HG03457 (cell line): ENCODE data around the gene TSHB.
"Not testable (repeated sequence)": the region's sequence is repeated elsewhere in the genome, so short reads cannot be mapped to it uniquely, and the experiment has no call there.

Experiments used
- ATAC-seq: cut with Tn5 transposase; IDR thresholded peaks from one replicate; pipeline ENCODE4 v1.9.1; 2021; ENCODE audit warnings: moderate number of reproducible peaks; ENCODE audit not compliant: unreplicated experiment

Gene TSHB

GRCh38 chr1:115029526-115029925 lies at the start of gene TSHB:
TSHB (plus strand) TSS chr1:115029826; CDS start chr1:115033363, 3,537 bp downstream.
- ATAC-seq: no peak

GRCh38 chr1:114982251-114982650 lies 47.4 kb upstream of the TSHB start:
- no peak for ATAC-seq

- ATAC-seq: no peak
Measured at GRCh38 chr1:114986286-114986685, 43.3 kb upstream of the TSHB start.

GRCh38 chr1:114988095-114988494 lies 41.5 kb upstream of the TSHB start:
- no peak for ATAC-seq

- no peak for ATAC-seq
Measured at GRCh38 chr1:114997510-114998289, 31.9 kb upstream of the TSHB start.

- ATAC-seq: no peak
Measured at GRCh38 chr1:115006191-115006590, 23.4 kb upstream of the TSHB start.

- no peak for ATAC-seq
Measured at GRCh38 chr1:115012006-115012405, 17.6 kb upstream of the TSHB start.

GRCh38 chr1:115012434-115012833 lies 17.2 kb upstream of the TSHB start:
- ATAC-seq: no peak

GRCh38 chr1:115013792-115014191 lies 15.8 kb upstream of the TSHB start:
- ATAC-seq: no peak

GRCh38 chr1:115019549-115019948 lies 10.1 kb upstream of the TSHB start:
- ATAC-seq: not testable (repeated sequence)

- no peak for ATAC-seq
Measured at GRCh38 chr1:115021145-115021544, 8.5 kb upstream of the TSHB start.

- no peak for ATAC-seq
Measured at GRCh38 chr1:115023593-115023992, 6.0 kb upstream of the TSHB start.

GRCh38 chr1:115031595-115031994 lies 2.0 kb downstream of the TSHB start:
- ATAC-seq: no peak

GRCh38 chr1:115035652-115036051 lies 6.0 kb downstream of the TSHB start:
- no peak for ATAC-seq

- no peak for ATAC-seq
Measured at GRCh38 chr1:115036814-115037507, 7.3 kb downstream of the TSHB start.

- ATAC-seq: no peak
Measured at GRCh38 chr1:115040501-115040900, 10.9 kb downstream of the TSHB start.

- ATAC-seq: no peak
Measured at GRCh38 chr1:115041654-115042053, 12.0 kb downstream of the TSHB start.

- ATAC-seq: no peak
Measured at GRCh38 chr1:115046751-115047150, 17.1 kb downstream of the TSHB start.

- no peak for ATAC-seq
Measured at GRCh38 chr1:115051850-115052249, 22.2 kb downstream of the TSHB start.

- ATAC-seq: peak; percentile 72
Measured at GRCh38 chr1:115052454-115053083, 22.9 kb downstream of the TSHB start.

- no peak for ATAC-seq
Measured at GRCh38 chr1:115056395-115056798, 26.8 kb downstream of the TSHB start.
